Measurements from ENCODE around the gene CDH18.

DNA sequence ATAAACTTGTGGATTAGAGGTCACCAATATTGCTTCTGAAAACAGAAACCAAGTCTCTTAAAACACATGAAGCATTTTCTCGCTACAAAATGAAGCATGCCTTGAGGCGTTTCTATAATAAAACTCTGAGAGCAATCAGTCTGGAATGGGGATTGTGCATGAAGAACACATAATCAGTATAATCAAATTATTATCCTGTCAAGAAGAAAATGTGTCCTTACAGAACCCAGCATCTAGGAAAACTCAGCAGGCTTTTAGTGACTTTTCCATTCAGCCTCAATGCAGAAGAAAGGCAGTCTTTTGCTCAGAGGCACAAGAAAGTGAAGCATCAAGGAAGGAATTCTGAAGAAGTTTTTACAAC lies 121.9 kb downstream of the CDH18 start:
- TF ChIP-seq CTCF (conservative IDR thresholded peaks at IDR 0.05; ENCODE audit: low read length) (no peak), EZH2phosphoT487 (IDR thresholded peaks at IDR 0.05; ENCODE audit: borderline replicate concordance) (no peak)
